ENCODE measurements around the gene ATE1.

DNA sequence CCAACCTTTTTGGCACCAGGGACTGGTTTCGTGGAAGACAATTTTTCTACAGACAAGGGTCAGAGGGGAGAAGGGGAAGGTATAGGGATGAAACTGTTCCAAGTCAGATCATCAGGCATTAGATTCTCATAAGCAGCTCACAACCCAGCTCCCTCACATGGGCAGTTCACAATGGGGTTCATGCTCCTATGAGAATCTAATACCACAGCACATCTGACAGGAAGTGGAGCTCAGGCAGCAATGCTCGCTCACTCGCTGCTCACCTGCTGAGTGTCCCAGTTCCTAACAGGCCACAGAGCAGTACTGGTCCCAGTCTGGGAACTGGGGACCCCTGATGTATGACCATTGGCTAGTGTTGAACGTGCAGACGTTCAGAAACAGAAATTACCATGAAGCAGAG lies 63.7 kb downstream of the ATE1 start:
- TF ChIP-seq, protein P1, sequence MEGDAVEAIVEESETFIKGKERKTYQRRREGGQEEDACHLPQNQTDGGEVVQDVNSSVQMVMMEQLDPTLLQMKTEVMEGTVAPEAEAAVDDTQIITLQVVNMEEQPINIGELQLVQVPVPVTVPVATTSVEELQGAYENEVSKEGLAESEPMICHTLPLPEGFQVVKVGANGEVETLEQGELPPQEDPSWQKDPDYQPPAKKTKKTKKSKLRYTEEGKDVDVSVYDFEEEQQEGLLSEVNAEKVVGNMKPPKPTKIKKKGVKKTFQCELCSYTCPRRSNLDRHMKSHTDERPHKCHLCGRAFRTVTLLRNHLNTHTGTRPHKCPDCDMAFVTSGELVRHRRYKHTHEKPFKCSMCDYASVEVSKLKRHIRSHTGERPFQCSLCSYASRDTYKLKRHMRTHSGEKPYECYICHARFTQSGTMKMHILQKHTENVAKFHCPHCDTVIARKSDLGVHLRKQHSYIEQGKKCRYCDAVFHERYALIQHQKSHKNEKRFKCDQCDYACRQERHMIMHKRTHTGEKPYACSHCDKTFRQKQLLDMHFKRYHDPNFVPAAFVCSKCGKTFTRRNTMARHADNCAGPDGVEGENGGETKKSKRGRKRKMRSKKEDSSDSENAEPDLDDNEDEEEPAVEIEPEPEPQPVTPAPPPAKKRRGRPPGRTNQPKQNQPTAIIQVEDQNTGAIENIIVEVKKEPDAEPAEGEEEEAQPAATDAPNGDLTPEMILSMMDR (conservative IDR thresholded peaks at IDR 0.05): no peak
- no peak for TF ChIP-seq ZFX (IDR thresholded peaks at IDR 0.05)
